KMS-11 (cell line): Measurements from ENCODE around the gene PDE6B.

Source experiments
- H2AFZ ChIP-seq: fragments of 200-600 bp; sonication (generic); 2 replicates; pipeline ENCODE4 v1.6.1; 2016; ENCODE audit warnings: antibody characterized with exemption, mixed run types, low read depth
- H3K27ac ChIP-seq: fragments of 200-600 bp; sonication (generic); 2 replicates; pipeline ENCODE4 v1.6.1; 2016; ENCODE audit warnings: mild to moderate bottlenecking, mixed run types
- H3K27me3 ChIP-seq: fragments of 200-600 bp; sonication (generic); 2 replicates; pipeline ENCODE4 v1.6.1; 2017; ENCODE audit warnings: mild to moderate bottlenecking, low read depth, mixed run types, moderate library complexity; ENCODE audit not compliant: insufficient read depth
- H3K36me3 ChIP-seq: fragments of 200-600 bp; sonication (generic); 2 replicates; pipeline ENCODE4 v1.6.1; 2017; ENCODE audit warnings: mild to moderate bottlenecking, mixed run types; ENCODE audit not compliant: insufficient read depth
- H3K4me1 ChIP-seq: fragments of 200-600 bp; sonication (generic); 2 replicates; pipeline ENCODE4 v1.6.1; 2016; ENCODE audit warnings: mild to moderate bottlenecking, low read depth, mixed run types; ENCODE audit not compliant: poor library complexity, severe bottlenecking
- H3K4me2 ChIP-seq: fragments of 200-600 bp; sonication (generic); 2 replicates; pipeline ENCODE4 v1.7.0; 2016; ENCODE audit warnings: mild to moderate bottlenecking, mixed run types
- H3K4me3 ChIP-seq: fragments of 200-600 bp; sonication (generic); IDR thresholded peaks from 2 replicates; pipeline ENCODE4 v1.6.1; 2017; ENCODE audit warnings: low read depth, low read length, mixed read lengths; ENCODE audit not compliant: insufficient read depth
- H3K79me2 ChIP-seq: fragments of 200-600 bp; sonication (generic); 2 replicates; pipeline ENCODE4 v1.6.1; 2016; ENCODE audit warnings: low read depth, mixed run types; ENCODE audit not compliant: insufficient read depth
- H3K9ac ChIP-seq: fragments of 200-600 bp; sonication (generic); 2 replicates; pipeline ENCODE4 v1.6.1; 2016; ENCODE audit warnings: mild to moderate bottlenecking, mixed run types
- H4K20me1 ChIP-seq: fragments of 200-600 bp; sonication (generic); 2 replicates; pipeline ENCODE4 v1.6.1; 2016; ENCODE audit warnings: mild to moderate bottlenecking, mixed run types; ENCODE audit not compliant: insufficient read depth
- TF ChIP-seq, protein P1 (sequence below): fragments of 200-600 bp; sonication (generic); conservative IDR thresholded peaks from 2 replicates; pipeline ENCODE4 v1.6.1; 2017; ENCODE audit warnings: low read depth, mild to moderate bottlenecking, antibody characterized with exemption, low read length, moderate library complexity, mixed read lengths

Gene PDE6B

DNA sequence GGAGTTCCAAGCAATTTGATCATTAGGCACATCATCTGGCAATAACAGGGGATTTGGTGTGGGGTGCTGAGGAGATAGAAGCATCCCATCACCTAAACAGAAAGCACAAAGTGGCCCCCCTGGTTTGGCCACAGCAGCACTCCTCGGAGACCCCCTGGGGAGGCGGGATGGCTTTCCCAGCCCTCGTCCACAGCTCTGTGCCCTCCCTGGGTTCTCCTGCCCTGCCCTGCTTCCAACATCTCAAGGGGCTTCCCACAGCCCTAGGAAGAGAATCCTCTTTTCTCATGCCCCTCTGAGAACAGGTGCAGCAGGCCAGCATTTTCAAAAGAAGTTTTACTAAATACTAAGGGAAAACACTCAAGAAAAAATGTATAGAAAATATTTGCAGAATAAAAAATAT lies 35.9 kb downstream of the PDE6B start:
- H3K4me3 ChIP-seq, result no peak overlapping the region
- no peak overlapping the region for H3K27ac ChIP-seq
- H3K27me3 ChIP-seq, result no peaks in the 10 kb centered on the region
- H4K20me1 ChIP-seq, result no peaks in the 10 kb centered on the region
- no peaks in the 10 kb centered on the region for H3K4me1 ChIP-seq
- H3K4me2 ChIP-seq, result no peak overlapping the region
- H3K36me3 ChIP-seq, result no peaks in the 10 kb centered on the region
- no peak overlapping the region for H2AFZ ChIP-seq
- TF ChIP-seq, protein P1, sequence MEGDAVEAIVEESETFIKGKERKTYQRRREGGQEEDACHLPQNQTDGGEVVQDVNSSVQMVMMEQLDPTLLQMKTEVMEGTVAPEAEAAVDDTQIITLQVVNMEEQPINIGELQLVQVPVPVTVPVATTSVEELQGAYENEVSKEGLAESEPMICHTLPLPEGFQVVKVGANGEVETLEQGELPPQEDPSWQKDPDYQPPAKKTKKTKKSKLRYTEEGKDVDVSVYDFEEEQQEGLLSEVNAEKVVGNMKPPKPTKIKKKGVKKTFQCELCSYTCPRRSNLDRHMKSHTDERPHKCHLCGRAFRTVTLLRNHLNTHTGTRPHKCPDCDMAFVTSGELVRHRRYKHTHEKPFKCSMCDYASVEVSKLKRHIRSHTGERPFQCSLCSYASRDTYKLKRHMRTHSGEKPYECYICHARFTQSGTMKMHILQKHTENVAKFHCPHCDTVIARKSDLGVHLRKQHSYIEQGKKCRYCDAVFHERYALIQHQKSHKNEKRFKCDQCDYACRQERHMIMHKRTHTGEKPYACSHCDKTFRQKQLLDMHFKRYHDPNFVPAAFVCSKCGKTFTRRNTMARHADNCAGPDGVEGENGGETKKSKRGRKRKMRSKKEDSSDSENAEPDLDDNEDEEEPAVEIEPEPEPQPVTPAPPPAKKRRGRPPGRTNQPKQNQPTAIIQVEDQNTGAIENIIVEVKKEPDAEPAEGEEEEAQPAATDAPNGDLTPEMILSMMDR, result no peak
- no peaks in the 10 kb centered on the region for H3K79me2 ChIP-seq
- no peak overlapping the region for H3K9ac ChIP-seq

DNA sequence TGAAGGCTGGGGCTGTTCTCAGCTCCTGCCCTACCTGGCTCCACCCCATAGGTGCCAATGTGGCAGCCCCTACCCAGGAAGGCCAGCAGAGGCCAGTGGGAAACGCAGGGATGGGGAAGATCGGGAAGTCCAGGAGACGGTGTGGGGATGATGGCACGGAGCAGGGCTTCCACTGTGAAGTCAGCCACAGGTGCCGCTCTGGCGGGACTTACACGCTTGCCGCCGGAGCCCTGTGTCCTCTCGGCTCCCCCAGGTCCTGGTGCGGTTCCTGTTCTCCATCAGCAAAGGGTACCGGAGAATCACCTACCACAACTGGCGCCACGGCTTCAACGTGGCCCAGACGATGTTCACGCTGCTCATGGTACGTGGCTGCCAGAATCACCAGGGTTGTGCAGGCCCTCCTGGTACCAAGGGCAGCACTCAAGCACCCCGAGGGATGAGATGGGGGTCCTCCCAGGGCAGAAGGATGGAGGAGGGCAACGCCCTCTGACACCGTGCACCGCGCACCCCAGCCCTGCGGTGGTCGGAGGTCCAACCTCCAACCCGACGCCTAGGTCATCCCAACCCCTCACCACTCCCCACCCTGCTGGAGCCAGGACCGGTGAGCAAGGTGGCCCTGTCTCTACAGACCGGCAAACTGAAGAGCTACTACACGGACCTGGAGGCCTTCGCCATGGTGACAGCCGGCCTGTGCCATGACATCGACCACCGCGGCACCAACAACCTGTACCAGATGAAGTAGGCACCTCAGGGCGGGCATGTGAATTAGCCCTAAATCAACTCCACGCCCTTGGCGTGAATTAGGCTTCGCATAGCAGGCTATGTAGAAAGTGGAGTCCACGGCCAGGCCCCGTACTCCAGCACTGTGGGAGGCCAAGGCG lies 36.7 kb downstream of the PDE6B start:
- H4K20me1 ChIP-seq, result no peaks in the 10 kb centered on the region
- no peak overlapping the region for H3K27ac ChIP-seq
- no peak overlapping the region for H3K4me2 ChIP-seq
- TF ChIP-seq, protein P1, result no peak
- no peak overlapping the region for H2AFZ ChIP-seq
- no peaks in the 10 kb centered on the region for H3K79me2 ChIP-seq
- H3K4me3 ChIP-seq, result no peak overlapping the region
- H3K36me3 ChIP-seq, result no peaks in the 10 kb centered on the region
- no peak overlapping the region for H3K9ac ChIP-seq
- H3K27me3 ChIP-seq, result no peaks in the 10 kb centered on the region
- H3K4me1 ChIP-seq, result no peaks in the 10 kb centered on the region

DNA sequence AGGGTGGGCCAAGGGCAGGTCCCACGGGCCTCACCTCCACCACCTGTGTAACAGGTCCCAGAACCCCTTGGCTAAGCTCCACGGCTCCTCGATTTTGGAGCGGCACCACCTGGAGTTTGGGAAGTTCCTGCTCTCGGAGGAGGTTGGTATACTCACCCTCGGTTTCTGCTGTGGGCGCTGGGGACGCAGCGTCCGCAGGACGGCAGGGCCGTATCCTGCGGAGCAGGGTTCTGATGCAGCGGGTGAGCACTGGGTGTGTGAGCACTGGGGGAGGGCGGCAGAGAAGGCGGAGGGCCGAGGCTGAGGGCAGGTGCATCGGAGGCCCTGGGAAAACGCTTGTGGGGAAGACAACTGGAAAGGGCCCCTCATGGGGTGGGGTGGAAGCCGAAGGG lies 37.7 kb downstream of the PDE6B start:
- Histone ChIP-seq H3K36me3 (no peaks in the 10 kb centered on the region), H3K4me2 (no peak overlapping the region), H3K27me3 (no peaks in the 10 kb centered on the region), H3K79me2 (no peaks in the 10 kb centered on the region), H3K4me1 (no peaks in the 10 kb centered on the region), H3K27ac (no peak overlapping the region), H3K4me3 (no peak overlapping the region), H3K9ac (no peak overlapping the region), H4K20me1 (no peaks in the 10 kb centered on the region), H2AFZ (no peak overlapping the region)
- TF ChIP-seq, protein P1, result no peak

DNA sequence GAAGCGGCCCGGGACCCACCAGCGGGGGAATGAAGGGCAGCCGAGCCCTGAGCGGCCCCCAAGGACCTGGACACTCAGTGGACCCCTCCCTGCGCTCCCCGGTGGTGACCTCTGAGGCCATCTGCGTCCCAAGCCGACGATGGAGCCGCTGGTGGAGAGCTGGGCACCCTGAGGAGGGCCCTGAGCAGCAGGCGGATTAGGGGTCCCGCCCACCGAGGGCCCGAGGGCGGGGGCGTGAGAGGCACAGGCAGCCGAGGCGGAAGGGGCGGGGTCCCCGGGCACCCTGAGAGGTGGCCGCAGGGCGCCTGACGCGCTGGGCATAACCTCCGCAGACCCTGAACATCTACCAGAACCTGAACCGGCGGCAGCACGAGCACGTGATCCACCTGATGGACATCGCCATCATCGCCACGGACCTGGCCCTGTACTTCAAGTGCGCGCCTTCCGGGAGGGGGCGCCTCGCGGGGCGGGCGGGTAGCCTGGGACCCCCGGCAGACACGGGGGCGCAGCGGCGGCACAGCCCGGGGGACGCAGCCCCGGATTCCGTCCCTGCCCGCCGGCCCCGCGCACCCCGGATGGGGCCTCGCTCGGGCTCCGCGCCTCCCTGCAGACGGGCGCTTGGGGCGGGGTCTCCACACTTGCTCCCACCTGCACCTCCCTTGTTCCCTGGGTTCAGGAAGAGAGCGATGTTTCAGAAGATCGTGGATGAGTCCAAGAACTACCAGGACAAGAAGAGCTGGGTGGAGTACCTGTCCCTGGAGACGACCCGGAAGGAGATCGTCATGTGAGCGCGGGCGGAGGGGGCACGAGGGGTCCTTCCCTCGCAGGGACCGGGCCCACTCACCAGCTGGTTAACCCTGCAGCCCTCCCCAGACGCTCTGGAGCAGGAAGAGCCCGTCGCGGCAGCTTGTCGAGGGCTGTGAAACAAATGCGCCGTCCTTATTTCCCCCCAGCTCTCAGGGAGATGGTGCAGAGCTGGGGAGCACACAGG lies 38.4 kb downstream of the PDE6B start:
- Histone ChIP-seq H3K4me3 (no peak overlapping the region), H2AFZ (no peak overlapping the region), H3K27ac (no peak overlapping the region), H3K27me3 (no peaks in the 10 kb centered on the region), H3K4me2 (no peak overlapping the region), H4K20me1 (no peaks in the 10 kb centered on the region), H3K4me1 (no peaks in the 10 kb centered on the region), H3K36me3 (no peaks in the 10 kb centered on the region), H3K79me2 (no peaks in the 10 kb centered on the region), H3K9ac (no peak overlapping the region)
- TF ChIP-seq, protein P1, result no peak
